IPS DF 4.7 (cell line): ENCODE data around the gene EVX1.

Experiments used
- DNase-seq: peaks from one replicate; pipeline ENCODE4 v3.0.0-alpha.2; 2013; ENCODE audit warnings: low spot score; ENCODE audit errors: extremely low read depth

EVX1 gene

GRCh38 chr7:27249724-27250556, 7.3 kb downstream of the EVX1 start:
- no peak for DNase-seq

GRCh38 chr7:27250557-27251070, 8.0 kb downstream of the EVX1 start:
- no peak for DNase-seq

GRCh38 chr7:27251136-27251651, 8.6 kb downstream of the EVX1 start:
- DNase-seq: no peak

- DNase-seq: no peak
Observed at GRCh38 chr7:27251652-27252590, 9.3 kb downstream of the EVX1 start.

GRCh38 chr7:27254625-27255024, 12.0 kb downstream of the EVX1 start:
- no peak for DNase-seq

- DNase-seq: no peak
Observed at GRCh38 chr7:27260211-27260610, 17.6 kb downstream of the EVX1 start.

- DNase-seq: no peak
Observed at GRCh38 chr7:27262121-27262520, 19.5 kb downstream of the EVX1 start.

- DNase-seq: no peak
Observed at GRCh38 chr7:27263781-27264180, 21.2 kb downstream of the EVX1 start.

- DNase-seq: no peak
Observed at GRCh38 chr7:27269455-27269854, 26.9 kb downstream of the EVX1 start.

GRCh38 chr7:27271384-27271783, 28.8 kb downstream of the EVX1 start:
- DNase-seq: no peak

GRCh38 chr7:27277628-27278027, 35.0 kb downstream of the EVX1 start:
- DNase-seq: no peak

GRCh38 chr7:27283558-27283957, 41.0 kb downstream of the EVX1 start:
- DNase-seq: no peak

- no peak for DNase-seq
Observed at GRCh38 chr7:27295236-27295635, 52.6 kb downstream of the EVX1 start.

GRCh38 chr7:27297356-27297755, 54.8 kb downstream of the EVX1 start:
- DNase-seq: no peak
